Fibroblast of the aortic adventitia (primary cell): ENCODE results near the gene GPATCH2. TPM values are rescaled to one million over a fixed set of nuclear protein-coding genes. Genes with fewer than 3 reads are reported as not detected.

Source experiments
- DNase-seq: peaks from one replicate; pipeline ENCODE4 v3.0.0-alpha.2; 2010; ENCODE audit warnings: low read depth
- H3K4me3 ChIP-seq: 2 replicates; pipeline ENCODE4 v1.5.1; 2011; ENCODE audit warnings: low read depth, mild to moderate bottlenecking, control low read depth, low read length, moderate library complexity
- CTCF ChIP-seq: IDR thresholded peaks from 2 replicates; pipeline ENCODE4 v1.5.1; 2011; ENCODE audit warnings: mild to moderate bottlenecking, low read length, control low read depth, inconsistent platforms; ENCODE audit not compliant: insufficient read depth
- total RNA-seq: library from RNA; depleted of rRNA; stranded (reverse); fragments of >200 nt; gene quantifications from 2 replicates; pipeline ENCODE4 v1.2.3, GENCODE V29; 2012; ENCODE audit warnings: low replicate concordance

GPATCH2 gene
- total RNA-seq, 1 donor = 23.6 TPM

GRCh38 chr1:217449370-217449769 is 181.5 kb downstream of the GPATCH2 start:
- TF ChIP-seq CTCF = no peak
- no peak overlapping the region for H3K4me3 ChIP-seq

GRCh38 chr1:217443845-217444244 is 187.0 kb downstream of the GPATCH2 start:
- no peak for TF ChIP-seq CTCF
- no peak overlapping the region for H3K4me3 ChIP-seq
- no peak for DNase-seq

More at GRCh38 chr1:217449370-217449769, 181.5 kb downstream of the GPATCH2 start:
- no peak for DNase-seq

- H3K4me3 ChIP-seq = no peak overlapping the region
- no peak for TF ChIP-seq CTCF
- DNase-seq = no peak
These were observed 193.5 kb downstream of the GPATCH2 start for GRCh38 chr1:217437376-217437775.

GRCh38 chr1:217435204-217435603 is 195.7 kb downstream of the GPATCH2 start:
- no peak for DNase-seq
- no peak overlapping the region for H3K4me3 ChIP-seq

GRCh38 chr1:217433664-217434063 is 197.2 kb downstream of the GPATCH2 start:
- no peak overlapping the region for H3K4me3 ChIP-seq
- DNase-seq = no peak
- no peak for TF ChIP-seq CTCF

More at GRCh38 chr1:217435204-217435603, 195.7 kb downstream of the GPATCH2 start:
- no peak for TF ChIP-seq CTCF

- DNase-seq = no peak
- no peak overlapping the region for H3K4me3 ChIP-seq
- TF ChIP-seq CTCF = no peak
These were observed 198.6 kb downstream of the GPATCH2 start for GRCh38 chr1:217432339-217432738.

GRCh38 chr1:217431395-217431794 is 199.5 kb downstream of the GPATCH2 start:
- H3K4me3 ChIP-seq = no peak overlapping the region
- no peak for TF ChIP-seq CTCF
- DNase-seq = no peak
